HG03571 (cell line): ENCODE data around the gene TAS1R3.
"Not testable (repeated sequence)": the region's sequence is repeated elsewhere in the genome, so short reads cannot be mapped to it uniquely, and the experiment has no call there.

Source experiments
- ATAC-seq: cut with Tn5 transposase; IDR thresholded peaks from one replicate; pipeline ENCODE4 v1.9.1; 2021; ENCODE audit not compliant: unreplicated experiment

TAS1R3 gene

GRCh38 chr1:1307923-1308755 lies 22.9 kb upstream of the TAS1R3 start, which contains the start of the genes ACAP3 and PUSL1:
ACAP3 (minus strand) TSS chr1:1307930; CDS start chr1:1307815, 115 bp downstream.
PUSL1 (plus strand) TSS chr1:1308597; CDS start chr1:1308644, 47 bp downstream.
- peak; percentile 49 for ATAC-seq

DNA sequence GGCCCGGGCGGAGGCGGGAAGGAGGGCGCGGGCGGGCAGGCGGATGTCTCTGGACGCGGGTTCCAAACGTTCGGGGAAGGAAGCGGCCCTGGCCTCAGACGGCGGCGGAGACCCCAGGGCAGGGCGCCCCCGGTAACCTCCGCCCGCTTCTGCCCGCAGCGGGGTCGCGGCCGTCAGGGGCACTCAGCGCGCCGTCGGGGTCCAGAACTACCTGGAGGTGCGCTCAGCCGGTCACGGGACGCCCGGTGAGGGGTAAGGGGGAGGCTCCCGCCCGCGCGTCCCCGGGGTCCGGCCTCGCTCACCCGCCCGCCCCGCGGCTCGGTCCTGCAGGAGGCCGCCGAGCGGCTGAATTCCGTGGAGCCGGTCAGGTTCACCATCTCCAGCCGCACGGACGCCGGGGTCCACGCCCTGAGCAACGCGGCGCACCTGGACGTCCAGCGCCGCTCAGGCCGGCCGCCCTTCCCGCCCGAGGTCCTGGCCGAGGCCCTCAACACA lies 22.3 kb upstream of the TAS1R3 start:
- peak; percentile 6 for ATAC-seq

DNA sequence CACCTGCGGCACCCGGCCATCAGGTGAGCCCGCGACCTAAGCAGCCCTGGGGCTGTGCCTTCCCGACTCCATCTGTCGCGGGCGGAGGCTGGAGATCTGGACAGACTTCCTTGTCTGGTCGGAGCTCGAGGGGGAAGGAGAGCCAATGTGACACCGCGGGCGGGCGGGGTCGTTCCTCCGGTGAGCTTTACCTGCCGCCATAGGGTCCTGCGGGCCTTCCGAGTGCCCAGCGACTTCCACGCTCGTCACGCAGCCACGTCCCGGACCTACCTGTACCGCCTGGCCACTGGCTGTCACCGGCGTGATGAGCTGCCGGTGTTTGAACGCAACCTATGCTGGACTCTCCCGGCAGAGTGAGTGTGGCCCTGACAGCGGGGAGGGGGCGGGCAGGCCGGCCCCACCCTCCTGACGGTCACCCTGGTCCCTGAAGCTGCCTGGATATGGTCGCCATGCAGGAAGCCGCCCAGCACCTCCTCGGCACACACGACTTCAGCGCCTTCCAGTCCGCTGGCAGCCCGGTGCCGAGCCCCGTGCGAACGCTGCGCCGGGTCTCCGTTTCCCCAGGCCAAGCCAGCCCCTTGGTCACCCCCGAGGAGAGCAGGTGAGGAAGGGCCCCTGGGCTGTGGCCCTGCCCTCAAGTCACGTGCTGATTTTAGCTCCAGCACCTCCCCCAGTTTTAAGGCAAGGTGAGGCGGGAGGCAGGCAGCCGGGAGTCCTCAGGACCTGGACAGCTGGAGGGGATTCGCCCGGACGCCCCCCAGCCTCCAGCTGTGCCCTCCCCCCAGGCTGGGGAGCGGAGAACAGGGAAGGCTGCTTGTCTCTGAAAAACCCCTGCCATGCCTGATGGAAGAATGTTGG lies 21.6 kb upstream of the TAS1R3 start:
- no peak for ATAC-seq

DNA sequence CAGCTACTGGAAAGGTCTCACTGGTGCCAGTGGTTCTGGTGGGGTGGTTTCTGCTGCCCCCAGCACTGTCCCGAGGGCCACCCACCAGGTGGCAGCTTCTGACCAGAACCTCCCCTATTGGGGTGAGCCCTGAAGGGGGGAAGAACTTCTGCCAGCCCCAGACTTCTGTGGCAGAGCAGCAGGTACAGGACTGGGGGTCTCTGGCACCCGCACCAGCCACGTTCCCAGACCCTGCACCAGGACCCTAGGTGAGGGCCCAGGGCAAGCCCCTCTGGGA lies 21.0 kb upstream of the TAS1R3 start:
- ATAC-seq: no peak

- ATAC-seq: no peak
Observed at GRCh38 chr1:1310476-1311053, 20.5 kb upstream of the TAS1R3 start.

DNA sequence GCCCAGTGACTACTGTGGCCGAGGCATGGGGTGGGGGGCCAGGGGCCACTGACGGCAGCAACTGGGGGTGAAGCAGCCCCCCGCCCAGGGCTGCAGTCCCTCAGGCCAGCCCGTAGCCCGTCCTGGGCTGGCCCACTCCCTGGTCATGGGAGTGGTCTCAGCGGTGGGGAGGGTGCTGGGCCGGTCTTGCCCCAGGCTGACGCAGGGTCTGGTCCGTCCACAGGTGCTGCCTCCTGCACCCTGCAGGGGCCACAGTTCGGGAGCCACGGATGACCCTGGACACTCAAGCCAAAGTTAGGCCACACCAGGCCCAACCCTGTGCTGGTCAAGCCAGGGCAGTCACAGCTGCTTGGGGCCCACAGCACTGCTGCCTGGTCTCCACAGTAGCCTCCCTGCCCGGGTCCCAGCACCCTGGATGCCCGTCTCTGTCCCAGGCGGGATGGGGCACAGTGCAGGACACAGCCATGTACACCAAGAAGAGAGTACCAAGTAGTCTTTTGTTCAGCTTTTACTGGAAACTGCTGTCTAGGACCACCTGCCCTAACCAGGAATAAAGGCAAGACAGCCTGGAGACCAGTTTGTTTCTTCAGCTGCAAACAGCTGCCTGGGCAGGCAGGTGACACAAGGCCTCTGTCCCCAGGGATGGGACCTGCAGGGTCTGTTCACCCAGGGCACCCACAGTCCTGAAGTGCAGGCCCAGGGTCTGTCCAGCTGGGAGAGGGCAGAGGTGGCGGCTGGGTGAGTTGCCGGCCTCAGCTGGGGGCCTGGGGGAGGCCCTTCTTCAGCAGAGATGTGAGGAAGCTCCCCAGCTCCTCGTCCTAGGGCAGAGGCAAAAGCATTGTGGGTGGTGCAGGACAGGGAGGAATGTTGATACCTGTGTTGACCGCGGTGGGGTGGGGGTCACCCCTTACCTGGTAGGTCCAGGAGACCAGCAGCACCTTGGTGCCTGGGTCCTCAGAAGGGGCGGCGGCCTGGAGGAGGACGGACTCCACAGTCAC lies 19.7 kb upstream of the TAS1R3 start:
- ATAC-seq: no peak

DNA sequence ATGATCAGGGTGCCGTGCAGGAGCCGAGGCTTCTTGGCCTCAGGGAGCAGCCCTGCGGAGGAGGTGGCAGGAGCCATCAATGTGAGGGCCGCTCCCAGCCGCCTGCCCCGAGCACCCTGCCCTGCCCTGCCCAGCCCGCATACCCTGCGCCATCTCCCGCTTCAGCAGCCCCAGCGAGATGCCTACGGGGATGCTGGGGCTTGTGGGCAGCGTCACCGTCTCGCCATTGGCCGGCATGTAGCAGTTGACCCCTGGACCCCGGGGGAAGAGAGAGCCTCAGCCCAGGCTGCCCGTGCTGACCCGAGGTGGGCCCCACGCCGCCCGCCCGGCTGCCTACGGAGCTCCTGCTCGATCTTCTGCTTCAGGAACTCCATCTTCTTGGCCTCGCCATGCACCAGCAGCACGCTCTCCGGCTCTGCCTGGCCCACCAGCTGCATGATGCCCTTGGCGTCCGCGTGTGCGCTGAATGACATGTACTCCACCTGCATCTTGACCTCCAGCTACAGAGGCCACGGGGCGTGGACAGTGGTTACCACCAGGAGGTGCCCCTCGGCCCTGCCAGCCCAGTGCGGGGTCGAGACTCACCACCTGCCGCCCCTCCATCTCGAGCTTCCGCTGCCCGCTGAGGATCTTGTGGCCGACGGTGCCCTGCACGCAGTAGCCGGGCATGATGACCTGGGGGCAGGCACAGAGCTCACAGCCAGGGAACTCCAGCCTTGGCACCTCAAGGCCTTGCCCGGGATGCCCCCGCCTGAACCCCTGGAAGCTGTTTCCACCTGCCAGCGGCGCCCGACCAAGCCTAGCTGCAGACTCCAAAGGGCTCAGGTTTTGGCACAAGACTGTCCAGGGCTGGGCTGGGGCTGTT lies 18.4 kb upstream of the TAS1R3 start:
- ATAC-seq: no peak

GRCh38 chr1:1313500-1314236 lies 17.4 kb upstream of the TAS1R3 start:
- no peak for ATAC-seq

- ATAC-seq: no peak
Observed at GRCh38 chr1:1314237-1314586, 16.9 kb upstream of the TAS1R3 start.

- no peak for ATAC-seq
Observed at GRCh38 chr1:1314678-1315335, 16.3 kb upstream of the TAS1R3 start.

- ATAC-seq: no peak
Observed at GRCh38 chr1:1315435-1315954, 15.6 kb upstream of the TAS1R3 start.

GRCh38 chr1:1316199-1316598 lies 14.9 kb upstream of the TAS1R3 start:
- ATAC-seq: not testable (repeated sequence)

DNA sequence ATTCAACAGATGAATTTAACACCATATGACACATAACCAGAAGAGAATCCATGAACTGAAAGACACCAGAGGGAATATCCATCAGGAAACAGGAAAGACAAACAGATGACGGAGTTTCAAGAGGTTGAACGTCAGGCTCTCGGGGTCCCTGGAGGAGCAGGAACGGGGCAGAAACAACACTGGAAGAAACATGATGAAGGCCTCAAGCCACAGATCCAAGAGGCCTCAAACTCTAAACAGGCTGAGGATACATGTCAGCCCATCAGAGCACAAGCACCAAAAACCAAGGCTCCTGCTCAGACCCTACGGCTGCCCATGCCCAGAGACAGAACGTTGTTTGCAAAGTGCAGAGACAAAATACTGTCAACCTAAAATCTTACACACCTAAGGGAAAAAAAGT lies 13.7 kb upstream of the TAS1R3 start:
- ATAC-seq: no peak

DNA sequence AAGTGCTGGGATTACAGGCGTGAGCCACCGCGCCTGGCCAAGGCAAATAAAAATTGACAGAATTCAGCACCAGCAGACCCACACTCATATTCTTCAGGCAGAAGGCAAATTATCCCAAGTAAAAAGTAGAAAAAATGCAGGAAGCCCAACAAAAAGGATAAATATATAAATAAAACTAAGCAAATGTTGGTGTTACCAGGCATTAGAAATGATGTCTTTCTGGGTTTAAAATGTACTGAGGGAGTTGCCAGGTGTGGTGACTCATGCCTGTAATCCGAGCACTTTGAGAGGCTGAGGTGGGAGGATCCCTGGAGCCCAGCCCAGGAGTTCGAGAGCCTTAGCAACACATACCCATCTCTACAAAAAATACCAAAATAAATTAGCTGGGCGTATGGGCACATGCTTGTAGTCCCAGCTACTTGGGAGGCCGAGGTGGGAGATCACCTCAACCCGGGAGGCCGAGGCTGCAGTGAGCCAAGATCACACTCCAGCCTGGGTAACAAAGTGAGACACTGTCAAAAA lies 12.9 kb upstream of the TAS1R3 start:
- ATAC-seq: no peak

DNA sequence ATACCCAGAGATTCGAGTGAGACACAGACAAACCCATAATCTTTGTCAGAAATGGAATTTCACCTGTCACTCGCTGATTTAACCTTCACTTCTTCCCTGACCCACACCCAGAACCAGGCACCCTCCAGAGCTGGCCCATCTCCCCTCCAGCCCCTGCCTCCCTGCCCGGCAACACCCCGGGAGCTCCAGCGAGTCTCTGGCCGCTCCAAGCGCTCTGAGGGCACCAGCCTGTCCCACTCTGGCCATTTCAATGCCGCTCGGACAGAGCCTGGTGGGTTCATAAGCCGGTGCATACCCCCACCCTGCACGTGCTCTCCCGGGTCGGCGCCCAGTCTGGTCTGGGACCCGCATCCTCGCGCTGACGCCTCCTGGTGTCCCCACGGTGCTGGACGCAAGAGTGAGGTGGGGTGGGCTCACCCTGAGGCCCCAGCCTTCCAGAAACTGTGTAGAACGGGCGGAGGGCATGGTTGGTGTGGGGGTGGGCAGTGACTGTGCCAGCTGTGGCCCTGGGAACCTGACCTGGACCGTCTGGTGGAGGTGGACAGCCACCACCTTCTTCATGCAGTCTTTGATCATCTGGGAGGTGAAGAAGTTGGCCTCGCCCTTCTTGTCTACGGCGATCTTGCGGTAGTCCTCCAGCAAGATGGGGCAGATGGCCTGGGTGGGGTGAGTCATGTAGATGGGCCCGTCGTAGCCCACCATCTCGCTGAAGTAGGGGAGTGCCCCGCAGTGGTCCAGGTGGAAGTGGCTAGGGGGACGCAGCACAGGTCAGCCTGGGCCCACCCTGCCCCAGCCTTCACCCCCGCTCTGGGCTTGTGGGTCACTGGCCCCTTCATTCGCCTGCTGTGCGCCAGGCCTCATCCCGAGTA lies 12.1 kb upstream of the TAS1R3 start:
- ATAC-seq: no peak

- no peak for ATAC-seq
Observed at GRCh38 chr1:1319646-1319941, 11.5 kb upstream of the TAS1R3 start.
